Transverse colon (tissue), 4 donors: Measurements from ENCODE around the gene MARCO. TPM values are rescaled to one million over a fixed set of nuclear protein-coding genes. Genes with fewer than 3 reads are reported as not detected.

Experiments used
- DNase-seq: peaks from one replicate; pipeline ENCODE4 v3.0.0-alpha.2; 2019
- H3K27ac ChIP-seq, 4 donors: fragments of 200-600 bp; sonication (generic); 2 replicates each; pipeline ENCODE4 v1.5.1; 2016 to 2018; ENCODE audit warnings: inconsistent platforms in 4 of 4
- H3K27me3 ChIP-seq: fragments of 200-600 bp; sonication (generic); 2 replicates; pipeline ENCODE4 v1.5.1; 2017; ENCODE audit warnings: inconsistent platforms
- H3K36me3 ChIP-seq, 4 donors: fragments of 200-600 bp; sonication (generic); 2 replicates each; pipeline ENCODE4 v1.5.1; 2017 to 2019; ENCODE audit warnings: inconsistent platforms in 4 of 4
- H3K4me1 ChIP-seq, 4 donors: fragments of 200-600 bp; sonication (generic); 2 replicates each; pipeline ENCODE4 v1.5.1; 2017 to 2020; ENCODE audit warnings: inconsistent platforms in 4 of 4
- H3K4me3 ChIP-seq, 4 donors: fragments of 200-600 bp; sonication (generic); 1 replicate in 1 of 4; 2 replicates in 3 of 4; pipeline versions ENCODE4 v1.5.1 to v1.6.1; 2017 to 2019; ENCODE audit warnings: inconsistent platforms in 4 of 4
- H3K9me3 ChIP-seq, 2 donors: fragments of 200-600 bp; sonication (generic); 2 replicates each; pipeline ENCODE4 v1.5.1; 2017 to 2019; ENCODE audit warnings: inconsistent platforms in 2 of 2
- EP300 ChIP-seq: sonication (generic); formaldehyde crosslinking; IDR thresholded peaks from one replicate; pipeline ENCODE4 v1.6.1; 2017; ENCODE audit warnings: antibody characterized with exemption, low read depth
- POLR2A ChIP-seq: fragments of 450-650 bp; IDR thresholded peaks from one replicate; pipeline ENCODE4 v1.6.1; 2016; ENCODE audit warnings: antibody characterized with exemption, mild to moderate bottlenecking, moderate library complexity
- POLR2AphosphoS5 ChIP-seq, 3 donors: sonication (generic); formaldehyde crosslinking; IDR thresholded peaks; one replicate each; pipeline ENCODE4 v1.6.1; 2016; ENCODE audit warnings: antibody characterized with exemption in 3 of 3
- WGBS, 2 donors: methylation state at CpG; one replicate each; pipeline ENCODE4 v1.1.5; 2018; ENCODE audit warnings: low coverage in 1 of 2; 5-methylcytosine and 5-hydroxymethylcytosine counted together
- in situ Hi-C, 4 donors: fragments of 200-750 bp; cut with MboI; loops; one replicate each; pipeline versions ENCODE4 v1.15.0 to v1.15.1; 2017; ENCODE audit warnings: low sequenced_read_pairs in 3 of 4, low pct_ligation_motif_present in 1 of 4, low pct_unique_long_range_greater_than_20kb in 1 of 4
- intact Hi-C: fragments of 100-400 bp; cut with DNase I; formaldehyde crosslinking; loops from one replicate; pipeline ENCODE4 v1.15.1; 2023; ENCODE audit warnings: low total_unique reads
- total RNA-seq, 4 donors: library from RNA; depleted of rRNA; stranded (reverse); fragments of >200 nt; gene quantifications; one replicate each; pipeline ENCODE4 v1.1.0, GENCODE V29; 2016
- TF ChIP-seq, protein P1 (sequence below), 5 experiments: fragments of 200-600 bp in 3 of 5; fragments of 450-650 bp in 2 of 5; sonication (generic) in 3 of 5; IDR thresholded peaks; 1 replicate in 2 of 5; 2 replicates in 3 of 5; pipeline ENCODE4 v1.5.1; 2016 to 2017; ENCODE audit warnings: antibody characterized with exemption in 5 of 5, inconsistent platforms in 3 of 5, mild to moderate bottlenecking in 2 of 5, moderate library complexity in 1 of 5

MARCO gene
- total RNA-seq, 4 donors from 2014 or later: 1.9 to 47.0 (median 4.4) TPM

DNA sequence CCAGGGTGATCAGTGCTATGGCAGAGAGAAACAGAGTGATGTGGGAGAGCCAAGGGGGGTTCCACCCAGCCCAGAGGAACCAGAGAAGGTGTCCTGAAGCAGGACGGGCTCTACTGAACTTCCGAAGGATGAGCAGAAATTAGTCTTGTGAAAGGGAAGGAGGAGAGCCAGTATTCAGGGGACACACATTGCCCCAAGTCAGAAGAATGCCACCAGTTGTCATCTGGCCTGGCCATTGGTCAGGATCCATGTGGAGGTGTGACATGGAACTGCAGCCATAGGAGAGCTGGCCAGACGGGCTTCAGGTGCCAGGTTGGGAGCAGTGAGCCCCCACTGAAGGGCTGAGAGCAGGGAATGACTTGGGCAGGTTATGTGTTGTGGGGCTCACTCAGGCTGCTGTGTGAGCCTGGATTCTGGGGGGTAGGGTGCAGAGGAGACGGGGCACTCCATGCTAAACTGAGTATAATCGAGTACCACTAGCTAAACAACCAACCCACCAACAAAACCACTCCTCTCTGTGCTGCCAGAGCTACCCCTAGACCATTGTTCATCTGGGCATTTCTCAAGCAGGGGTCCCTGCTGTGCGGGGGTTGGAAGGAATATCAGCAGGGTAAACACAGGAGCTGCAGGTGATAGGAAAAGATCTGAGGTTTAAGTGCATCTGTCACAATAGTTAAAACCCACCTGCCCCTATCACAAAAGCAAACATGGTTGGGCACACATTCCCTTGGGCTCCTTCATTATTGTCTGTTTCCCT, 25.3 kb downstream of the MARCO start:
- intact Hi-C loops: no loop called here
- Histone ChIP-seq H3K27me3 (no peaks in the 10 kb centered on the region), H3K4me1 (no peaks in the 10 kb centered on the region), H3K36me3 (no peaks in the 10 kb centered on the region), H3K27ac (no peak overlapping the region), H3K9me3 (no peaks in the 10 kb centered on the region), H3K4me3 (no peak overlapping the region)
- in situ Hi-C loops: no loop called here
- TF ChIP-seq, protein P1, sequence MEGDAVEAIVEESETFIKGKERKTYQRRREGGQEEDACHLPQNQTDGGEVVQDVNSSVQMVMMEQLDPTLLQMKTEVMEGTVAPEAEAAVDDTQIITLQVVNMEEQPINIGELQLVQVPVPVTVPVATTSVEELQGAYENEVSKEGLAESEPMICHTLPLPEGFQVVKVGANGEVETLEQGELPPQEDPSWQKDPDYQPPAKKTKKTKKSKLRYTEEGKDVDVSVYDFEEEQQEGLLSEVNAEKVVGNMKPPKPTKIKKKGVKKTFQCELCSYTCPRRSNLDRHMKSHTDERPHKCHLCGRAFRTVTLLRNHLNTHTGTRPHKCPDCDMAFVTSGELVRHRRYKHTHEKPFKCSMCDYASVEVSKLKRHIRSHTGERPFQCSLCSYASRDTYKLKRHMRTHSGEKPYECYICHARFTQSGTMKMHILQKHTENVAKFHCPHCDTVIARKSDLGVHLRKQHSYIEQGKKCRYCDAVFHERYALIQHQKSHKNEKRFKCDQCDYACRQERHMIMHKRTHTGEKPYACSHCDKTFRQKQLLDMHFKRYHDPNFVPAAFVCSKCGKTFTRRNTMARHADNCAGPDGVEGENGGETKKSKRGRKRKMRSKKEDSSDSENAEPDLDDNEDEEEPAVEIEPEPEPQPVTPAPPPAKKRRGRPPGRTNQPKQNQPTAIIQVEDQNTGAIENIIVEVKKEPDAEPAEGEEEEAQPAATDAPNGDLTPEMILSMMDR (IDR thresholded peaks at IDR 0.05): no peak
- no peak for TF ChIP-seq POLR2AphosphoS5 (IDR thresholded peaks at IDR 0.05)
- TF ChIP-seq POLR2A: no peak
- TF ChIP-seq EP300: no peak
- 68 to 82% methylated on average over 2 to 6 of the region's 6 CpGs for WGBS, 2 donors
- DNase-seq: no peak

DNA sequence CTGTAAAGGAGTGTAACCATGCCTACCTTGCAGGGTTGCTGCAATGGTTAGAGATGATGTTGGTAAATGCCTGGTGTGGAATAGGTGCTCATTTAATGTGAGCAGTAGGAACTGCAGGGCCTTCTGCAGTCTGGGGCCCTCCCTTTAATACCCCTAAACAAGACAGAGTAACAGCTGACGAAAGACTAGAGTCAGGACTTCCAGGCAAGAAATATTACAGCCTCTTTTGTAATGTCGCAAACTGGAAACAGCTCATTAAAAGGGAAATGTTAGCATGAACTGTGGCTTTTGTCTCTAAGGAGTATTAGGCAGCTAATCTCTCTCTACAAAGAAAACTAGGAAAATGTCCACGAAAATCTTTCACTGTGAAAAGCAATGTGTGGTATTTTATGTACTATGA, 26.0 kb downstream of the MARCO start:
- H3K9me3 ChIP-seq: no peaks in the 10 kb centered on the region
- TF ChIP-seq EP300: no peak
- TF ChIP-seq, protein P1 (IDR thresholded peaks at IDR 0.05): no peak
- TF ChIP-seq POLR2A: no peak
- no peak for TF ChIP-seq POLR2AphosphoS5 (IDR thresholded peaks at IDR 0.05)
- in situ Hi-C loops: no loop called here
- no peaks in the 10 kb centered on the region for H3K36me3 ChIP-seq
- H3K4me1 ChIP-seq: no peaks in the 10 kb centered on the region
- intact Hi-C loops: no loop called here
- no peak for DNase-seq
- H3K27me3 ChIP-seq: no peaks in the 10 kb centered on the region
- 75 to 76% methylated on average over 3 of the region's 3 CpGs for WGBS, 2 donors
- no peak overlapping the region for H3K27ac ChIP-seq
- H3K4me3 ChIP-seq: no peak overlapping the region

DNA sequence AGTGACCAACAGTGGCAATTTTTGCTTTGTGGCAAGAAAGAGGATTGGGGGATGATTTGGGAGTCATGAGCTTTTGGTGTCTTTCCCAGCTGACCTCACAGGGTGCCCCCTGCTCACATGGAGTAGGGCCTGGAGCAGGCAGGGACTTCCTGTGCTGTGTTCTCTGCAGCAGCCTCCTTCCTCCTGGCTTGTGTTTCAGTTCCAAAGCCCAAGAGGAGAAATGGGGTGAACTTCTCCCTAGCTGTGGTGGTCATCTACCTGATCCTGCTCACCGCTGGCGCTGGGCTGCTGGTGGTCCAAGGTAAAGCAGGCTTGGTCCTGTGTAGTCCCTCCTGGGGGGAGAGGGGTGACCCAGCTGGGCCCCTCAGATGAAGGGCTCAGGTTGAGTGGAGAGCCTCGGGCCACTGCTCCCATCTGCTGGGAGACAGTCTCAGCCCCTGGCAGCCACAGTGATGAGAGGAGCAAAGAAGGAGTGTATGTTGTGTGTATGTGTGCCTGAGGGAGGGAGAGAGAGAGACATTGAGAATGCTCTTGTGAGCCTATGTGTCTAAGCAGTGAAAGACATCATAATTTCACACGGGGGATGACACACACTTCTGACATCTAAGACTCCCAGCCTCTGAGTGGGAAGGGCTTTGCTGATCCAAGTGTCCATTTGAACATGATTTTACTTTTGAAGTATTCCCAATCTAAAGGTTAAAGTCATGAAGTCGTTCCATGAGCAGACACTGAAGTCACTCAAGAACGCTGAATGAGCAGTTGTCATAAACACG, 27.2 kb downstream of the MARCO start:
- in situ Hi-C loops (no loop called here), intact Hi-C loops (no loop called here)
- Histone ChIP-seq H3K27me3 (no peaks in the 10 kb centered on the region), H3K4me3 (no peak overlapping the region), H3K9me3 (no peaks in the 10 kb centered on the region), H3K36me3 (no peaks in the 10 kb centered on the region), H3K27ac (no peak overlapping the region), H3K4me1 (no peaks in the 10 kb centered on the region)
- 58 to 81% methylated on average over 2 to 7 of the region's 7 CpGs for whole genome bisulfite sequencing, 2 donors
- no peak for DNase-seq
- TF ChIP-seq EP300 (no peak), POLR2A (no peak), POLR2AphosphoS5 (IDR thresholded peaks at IDR 0.05) (no peak)
- TF ChIP-seq, protein P1 (IDR thresholded peaks at IDR 0.05): no peak

DNA sequence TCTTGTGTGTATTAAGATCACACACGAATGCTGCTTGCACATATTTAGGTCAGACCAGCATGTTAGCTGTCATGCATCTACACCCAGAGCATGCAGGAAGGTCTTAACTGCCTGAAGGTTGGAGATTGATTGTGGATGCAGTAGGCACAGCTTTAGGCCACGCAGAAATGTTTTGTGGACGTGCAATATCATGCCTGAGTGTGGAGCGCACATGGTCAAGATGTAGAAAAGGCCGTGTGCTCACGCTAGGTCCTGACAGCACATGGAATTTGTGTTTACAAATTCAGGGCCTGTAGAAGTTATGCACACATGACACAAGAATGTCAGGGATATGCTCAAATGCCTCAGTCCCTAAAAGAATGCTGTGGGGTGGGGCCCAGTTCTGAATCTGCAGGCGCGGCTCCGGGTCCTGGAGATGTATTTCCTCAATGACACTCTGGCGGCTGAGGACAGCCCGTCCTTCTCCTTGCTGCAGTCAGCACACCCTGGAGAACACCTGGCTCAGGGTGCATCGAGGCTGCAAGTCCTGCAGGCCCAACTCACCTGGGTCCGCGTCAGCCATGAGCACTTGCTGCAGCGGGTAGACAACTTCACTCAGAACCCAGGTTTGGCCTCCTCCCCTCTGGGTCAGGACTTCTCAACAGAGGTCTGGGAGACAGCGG, 27.9 kb downstream of the MARCO start:
- no peak overlapping the region for H3K27ac ChIP-seq
- in situ Hi-C loops: no loop called here

More for the DNA sequence above, 27.9 kb downstream of the MARCO start:
- no peaks in the 10 kb centered on the region for H3K4me1 ChIP-seq
- H3K27me3 ChIP-seq: no peaks in the 10 kb centered on the region
- H3K4me3 ChIP-seq: no peak overlapping the region
- 85 to 86% methylated on average over 6 to 16 of the region's 16 CpGs for WGBS, 2 donors
- no peak for TF ChIP-seq POLR2AphosphoS5 (IDR thresholded peaks at IDR 0.05)
- TF ChIP-seq, protein P1 (IDR thresholded peaks at IDR 0.05): no peak
- TF ChIP-seq EP300: no peak
- H3K9me3 ChIP-seq: no peaks in the 10 kb centered on the region
- no peaks in the 10 kb centered on the region for H3K36me3 ChIP-seq
- intact Hi-C loops: no loop called here
- no peak for DNase-seq
